ENCODE results near the gene FAF2.

The FAF2 gene

GRCh38 chr5:176527246-176528222 is 79.3 kb downstream of the FAF2 start:
- H3K27ac ChIP-seq (replicated peaks) = no peak overlapping the region; the same call in 1 of the 2 replicates
- no peaks in the 10 kb centered on the region for H3K27me3 ChIP-seq (ENCODE audit: insufficient read depth, poor library complexity, severe bottlenecking)
- no peak for TF ChIP-seq SPI1 (IDR thresholded peaks at IDR 0.05; ENCODE audit: borderline replicate concordance, low read depth)
- TF ChIP-seq POLR2AphosphoS5 (IDR thresholded peaks at IDR 0.05; ENCODE audit: low read depth) = no peak
- TF ChIP-seq CTCF (IDR thresholded peaks at IDR 0.05; ENCODE audit: insufficient read depth, low read length) = no peak
- no peak overlapping the region for H3K4me3 ChIP-seq (replicated peaks; ENCODE audit: insufficient read depth, low read length)
- DNase-seq (ENCODE audit: low read depth in 1 of 2, low spot score in 1 of 2) = no peak

- no peak for TF ChIP-seq CTCF (IDR thresholded peaks at IDR 0.05; ENCODE audit: insufficient read depth, low read length)
- TF ChIP-seq REST (IDR thresholded peaks at IDR 0.05; ENCODE audit: insufficient replicate concordance, low read depth) = no peak
- no peak for TF ChIP-seq GABPA (IDR thresholded peaks at IDR 0.05; ENCODE audit: low read depth)
- no peak for TF ChIP-seq SPI1 (IDR thresholded peaks at IDR 0.05; ENCODE audit: borderline replicate concordance, low read depth)
- no peak for TF ChIP-seq POLR2AphosphoS5 (IDR thresholded peaks at IDR 0.05; ENCODE audit: low read depth)
- no peak overlapping the region for H3K27ac ChIP-seq (replicated peaks)
- DNase-seq (ENCODE audit: low read depth in 1 of 2, low spot score in 1 of 2) = no peak
- H3K27me3 ChIP-seq (ENCODE audit: insufficient read depth, poor library complexity, severe bottlenecking) = no peaks in the 10 kb centered on the region
- no peak overlapping the region for H3K4me3 ChIP-seq (replicated peaks; ENCODE audit: insufficient read depth, low read length)
Observed at GRCh38 chr5:176528301-176528700, 80.1 kb downstream of the FAF2 start.

- DNase-seq (ENCODE audit: low read depth in 1 of 2, low spot score in 1 of 2) = no peak
- Histone ChIP-seq H3K27ac (replicated peaks) (no peak overlapping the region; the same call in 1 of the 2 replicates), H3K4me3 (replicated peaks; ENCODE audit: insufficient read depth, low read length) (no peak overlapping the region), H3K27me3 (ENCODE audit: insufficient read depth, poor library complexity, severe bottlenecking) (no peaks in the 10 kb centered on the region)
- TF ChIP-seq CTCF (IDR thresholded peaks at IDR 0.05; ENCODE audit: insufficient read depth, low read length) (no peak), GABPA (IDR thresholded peaks at IDR 0.05; ENCODE audit: low read depth) (no peak), REST (IDR thresholded peaks at IDR 0.05; ENCODE audit: insufficient replicate concordance, low read depth) (no peak), SPI1 (IDR thresholded peaks at IDR 0.05; ENCODE audit: borderline replicate concordance, low read depth) (no peak)
Observed at GRCh38 chr5:176528761-176529115, 80.6 kb downstream of the FAF2 start.

Measured in HL-60 (cell line).